Epidermal melanocyte (primary cell): ENCODE measurements around the gene THAP12.
A peak's percentile ranks its signal among the peaks of the same experiment; 100 is the strongest.
"Not testable (repeated sequence)": the region's sequence is repeated elsewhere in the genome, so short reads cannot be mapped to it uniquely, and the experiment has no call there.

Experiments used
- DNase-seq: peaks from one replicate; pipeline ENCODE4 v3.0.0; 2011; ENCODE audit warnings: low spot score; ENCODE audit not compliant: insufficient read length

THAP12 gene, protein sequence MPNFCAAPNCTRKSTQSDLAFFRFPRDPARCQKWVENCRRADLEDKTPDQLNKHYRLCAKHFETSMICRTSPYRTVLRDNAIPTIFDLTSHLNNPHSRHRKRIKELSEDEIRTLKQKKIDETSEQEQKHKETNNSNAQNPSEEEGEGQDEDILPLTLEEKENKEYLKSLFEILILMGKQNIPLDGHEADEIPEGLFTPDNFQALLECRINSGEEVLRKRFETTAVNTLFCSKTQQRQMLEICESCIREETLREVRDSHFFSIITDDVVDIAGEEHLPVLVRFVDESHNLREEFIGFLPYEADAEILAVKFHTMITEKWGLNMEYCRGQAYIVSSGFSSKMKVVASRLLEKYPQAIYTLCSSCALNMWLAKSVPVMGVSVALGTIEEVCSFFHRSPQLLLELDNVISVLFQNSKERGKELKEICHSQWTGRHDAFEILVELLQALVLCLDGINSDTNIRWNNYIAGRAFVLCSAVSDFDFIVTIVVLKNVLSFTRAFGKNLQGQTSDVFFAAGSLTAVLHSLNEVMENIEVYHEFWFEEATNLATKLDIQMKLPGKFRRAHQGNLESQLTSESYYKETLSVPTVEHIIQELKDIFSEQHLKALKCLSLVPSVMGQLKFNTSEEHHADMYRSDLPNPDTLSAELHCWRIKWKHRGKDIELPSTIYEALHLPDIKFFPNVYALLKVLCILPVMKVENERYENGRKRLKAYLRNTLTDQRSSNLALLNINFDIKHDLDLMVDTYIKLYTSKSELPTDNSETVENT

GRCh38 chr11:76380977-76381719 is at the start of gene THAP12, which contains the start of gene GVQW3:
THAP12 (minus strand) TSS chr11:76381132; CDS start chr11:76380836, 296 bp downstream.
GVQW3 (plus strand) TSS chr11:76381323; CDS start chr11:76381829, 506 bp downstream.
- DNase-seq = peak; percentile 97

DNA sequence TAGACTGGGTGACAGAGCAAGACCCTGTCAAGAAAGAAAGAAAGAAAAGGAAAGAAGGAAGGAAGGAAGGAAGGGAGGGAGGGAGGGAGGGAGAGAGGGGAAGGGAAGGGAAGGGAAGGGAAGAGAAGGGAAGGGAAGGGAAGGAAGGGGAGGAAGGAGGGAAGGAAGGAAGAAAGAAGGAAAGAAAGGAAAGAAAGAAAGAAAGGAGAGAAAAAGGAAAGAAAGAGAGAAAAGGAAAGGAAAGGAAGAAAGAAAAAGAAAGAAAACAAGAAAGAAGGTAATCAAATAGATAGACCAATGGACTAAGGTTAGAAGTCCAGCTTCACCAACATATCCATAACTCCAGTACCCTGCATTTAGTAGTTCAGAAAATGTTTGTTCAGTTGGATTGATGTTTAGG is 45.7 kb upstream of the THAP12 start:
- DNase-seq = no peak

DNA sequence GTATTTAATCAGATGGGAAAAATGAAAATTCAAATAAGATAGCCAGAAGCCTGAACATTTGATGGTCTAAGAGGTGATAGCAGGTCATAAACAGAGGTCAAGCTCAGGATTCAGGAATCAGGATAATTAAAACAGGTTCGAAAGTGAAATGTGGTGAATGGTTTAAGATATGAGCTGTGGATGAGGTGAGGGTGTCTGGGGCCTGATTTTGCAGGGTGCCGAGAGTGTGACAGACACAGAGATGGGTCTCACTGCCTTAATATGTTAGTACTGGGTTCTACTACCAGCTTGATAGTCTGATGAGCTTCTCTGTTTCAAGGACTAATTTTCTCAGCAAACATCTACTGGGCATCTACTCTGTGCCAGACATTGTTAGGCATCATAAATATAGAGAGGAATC is 44.0 kb upstream of the THAP12 start:
- no peak for DNase-seq

GRCh38 chr11:76424379-76424778 is 43.4 kb upstream of the THAP12 start:
- DNase-seq = no peak

DNA sequence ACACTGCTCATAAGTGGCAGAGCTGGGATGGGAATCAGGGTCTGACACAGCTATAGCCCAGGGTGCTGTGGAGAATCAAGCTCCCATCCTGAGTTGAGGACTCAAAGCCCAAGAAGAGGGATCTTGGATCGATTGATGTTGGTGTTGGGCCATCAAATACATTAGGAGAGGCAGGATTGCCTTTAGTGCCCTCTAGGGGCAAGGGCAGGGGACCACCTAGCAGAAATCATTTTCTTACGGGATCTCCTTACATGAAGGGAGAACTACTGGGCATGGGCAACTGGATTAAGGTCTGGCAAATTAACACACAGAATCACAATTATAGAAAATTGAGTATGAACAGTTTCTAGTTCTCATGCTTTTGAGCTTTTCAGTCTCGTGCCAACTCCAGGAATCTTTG is 39.0 kb upstream of the THAP12 start:
- DNase-seq = no peak

- DNase-seq = no peak
These were observed 34.1 kb upstream of the THAP12 start for GRCh38 chr11:76415073-76415472.

DNA sequence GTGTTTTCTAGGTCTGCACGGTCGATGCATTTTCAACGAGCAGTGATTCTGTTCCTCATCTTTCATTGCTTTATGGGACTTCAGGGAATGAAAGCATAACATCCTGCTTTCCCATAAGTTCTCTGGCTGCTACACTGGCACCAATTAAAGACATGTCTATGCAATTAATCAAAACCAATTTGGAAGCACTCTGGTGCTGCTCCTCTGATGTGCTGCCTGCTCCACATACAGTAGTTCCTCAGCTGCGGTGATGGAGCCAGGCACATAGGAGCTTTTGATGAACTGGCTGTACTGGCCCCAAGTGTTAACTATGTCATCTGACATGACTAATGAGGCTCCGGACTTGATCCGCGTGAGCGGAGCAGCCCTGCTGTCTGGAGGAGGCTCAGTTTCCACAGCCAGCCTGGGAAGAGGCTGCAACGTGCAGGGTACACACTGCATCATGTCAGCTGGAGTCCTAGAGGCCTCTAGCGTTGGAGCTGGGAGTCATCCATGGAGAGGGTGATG is 30.0 kb upstream of the THAP12 start:
- no peak for DNase-seq

GRCh38 chr11:76408171-76408965 is 27.4 kb upstream of the THAP12 start:
- peak; percentile 60 for DNase-seq

GRCh38 chr11:76406359-76406758 is 25.4 kb upstream of the THAP12 start:
- no peak for DNase-seq

GRCh38 chr11:76401484-76401883 is 20.6 kb upstream of the THAP12 start:
- not testable (repeated sequence) for DNase-seq

GRCh38 chr11:76400967-76401366 is 20.0 kb upstream of the THAP12 start:
- no peak for DNase-seq

DNA sequence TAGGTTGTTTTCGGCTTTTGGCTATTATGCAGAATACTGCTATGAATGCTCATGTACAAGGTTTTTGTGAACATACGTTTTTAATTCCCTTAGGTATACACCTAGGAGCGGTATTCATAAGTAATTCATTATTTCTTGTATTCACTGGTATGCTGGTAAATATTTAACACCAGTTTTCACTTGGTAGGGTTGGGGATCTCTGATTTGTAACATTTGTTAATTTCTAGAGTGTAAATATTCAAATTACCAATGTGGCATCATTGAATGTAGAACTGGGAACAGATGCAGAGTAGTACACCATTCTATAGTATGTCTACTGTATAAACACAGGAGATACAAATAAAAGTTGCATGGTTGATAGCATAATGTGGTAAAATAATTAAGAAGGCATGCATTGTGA is 16.5 kb upstream of the THAP12 start:
- no peak for DNase-seq

- no peak for DNase-seq
These were observed 14.4 kb upstream of the THAP12 start for GRCh38 chr11:76395296-76395695.

GRCh38 chr11:76394411-76394810 is 13.5 kb upstream of the THAP12 start:
- DNase-seq = no peak

GRCh38 chr11:76392870-76393269 is 11.9 kb upstream of the THAP12 start:
- no peak for DNase-seq

GRCh38 chr11:76391811-76392475 is 11.0 kb upstream of the THAP12 start:
- DNase-seq = no peak

DNA sequence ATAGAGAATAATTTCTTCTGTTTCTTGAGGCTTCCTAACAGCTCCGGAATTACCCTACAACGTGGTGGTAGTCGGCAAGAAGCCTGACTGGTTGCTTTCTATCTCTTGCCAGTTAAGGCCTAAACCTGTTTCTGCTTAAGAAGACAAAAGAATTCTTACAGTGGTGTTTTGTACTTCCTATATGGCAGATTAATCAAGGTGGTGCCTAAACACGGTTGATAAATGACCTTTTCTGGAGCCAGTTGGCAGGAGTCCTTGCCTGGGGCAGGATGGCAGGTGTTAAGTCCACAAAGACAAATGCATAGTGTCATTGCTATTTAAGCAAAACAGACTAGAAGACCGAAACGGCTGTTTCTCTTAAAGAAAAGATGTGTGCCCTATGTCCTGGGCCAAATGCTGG is 10.1 kb upstream of the THAP12 start:
- DNase-seq = no peak

DNA sequence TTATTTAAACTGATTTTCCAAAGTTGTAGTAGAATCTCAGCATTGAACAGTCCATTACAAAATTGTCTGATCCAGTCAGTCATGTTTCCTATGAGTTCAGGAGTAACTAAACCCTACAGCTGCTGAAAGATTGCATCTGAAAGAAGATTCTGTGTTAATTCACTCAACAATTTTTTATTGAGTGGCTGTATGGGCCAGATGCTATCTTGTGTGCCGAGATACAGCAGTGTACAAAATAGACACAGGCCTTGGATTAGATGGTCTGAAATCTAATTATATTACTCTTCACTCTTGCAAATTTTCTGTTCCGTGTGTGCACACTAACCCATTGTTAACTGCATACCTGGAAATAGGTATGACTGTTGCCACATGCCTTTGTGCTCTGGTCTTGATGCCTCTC is 7.5 kb upstream of the THAP12 start:
- no peak for DNase-seq

DNA sequence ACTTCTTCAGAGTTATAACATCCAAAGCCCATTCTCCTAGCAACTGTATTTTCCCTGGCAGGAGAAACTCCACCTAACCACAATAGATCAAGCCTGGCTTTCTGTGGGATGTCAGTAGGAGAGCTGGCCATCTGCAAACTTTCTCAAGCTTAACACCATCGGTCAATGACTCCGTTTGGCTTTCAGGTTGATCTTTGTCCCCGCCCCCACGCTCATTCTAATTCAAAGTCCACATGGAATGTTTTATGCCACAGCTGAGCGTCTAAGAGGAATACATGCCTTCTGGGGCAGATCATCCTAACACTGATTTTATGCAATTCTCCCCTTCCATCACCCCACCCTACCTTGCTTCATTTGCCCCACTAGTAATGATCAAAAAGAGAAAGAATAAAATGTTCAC is 5.0 kb upstream of the THAP12 start:
- no peak for DNase-seq

DNA sequence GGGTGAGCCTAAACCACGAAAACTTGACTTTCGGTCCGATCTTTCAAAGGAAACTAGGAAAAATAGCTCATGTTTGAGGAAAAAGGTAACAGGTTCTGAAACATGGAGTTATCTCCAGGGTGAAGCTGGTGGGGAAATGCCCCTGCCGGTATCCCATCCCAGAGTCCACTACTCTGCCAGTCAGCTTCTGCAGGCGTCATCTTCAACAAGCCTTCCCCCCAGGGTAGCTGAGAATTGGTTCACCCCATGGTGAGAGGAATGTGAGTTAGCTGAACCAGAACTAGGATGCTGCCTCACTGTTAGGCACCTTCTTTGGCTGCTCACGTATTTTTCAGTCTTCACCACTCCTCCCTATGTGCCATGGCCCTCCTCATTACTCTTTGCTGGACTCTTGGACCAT is 1.3 kb upstream of the THAP12 start:
- no peak for DNase-seq
